ENCODE measurements around the gene ELL2. TPM values are rescaled to one million over a fixed set of nuclear protein-coding genes. Genes with fewer than 3 reads are reported as not detected.

Gene ELL2
- total and polyA plus RNA-seq, 2 of the 13 experiments (the other 11 are each of a cell fraction or from before 2014, with no cell fraction given) = 78.9 to 97.1 TPM

- TF ChIP-seq ZNF580 (CRISPR knock-in tag; IDR thresholded peaks at IDR 0.05; ENCODE audit: borderline replicate concordance, low read depth) = no peak; the same call in 1 of the 2 replicates
- no peak for TF ChIP-seq PLRG1 (conservative IDR thresholded peaks at IDR 0.05)
- TF ChIP-seq NR2F6 (IDR thresholded peaks at IDR 0.05) = peak; percentile 67; the same call in 1 of the 2 replicates
- peak; percentile 72 for TF ChIP-seq NR2F6 (CRISPR knock-in tag; IDR thresholded peaks at IDR 0.05)
- TF ChIP-seq BATF2 (CRISPR knock-in tag; IDR thresholded peaks at IDR 0.05) = no peak
- TF ChIP-seq DPF2 (CRISPR knock-in tag; IDR thresholded peaks at IDR 0.05; ENCODE audit: borderline replicate concordance, low read depth) = 0 out of 2 replicates have a peak, but pooled peaks have one; percentile 15
- no peak for TF ChIP-seq TEF (CRISPR knock-in tag; IDR thresholded peaks at IDR 0.05)
- TF ChIP-seq ZNF335 (CRISPR knock-in tag; IDR thresholded peaks at IDR 0.05) = no peak
- no peak for TF ChIP-seq KDM4B (CRISPR knock-in tag; IDR thresholded peaks at IDR 0.05)
- no peak for TF ChIP-seq EEA1 (CRISPR knock-in tag; IDR thresholded peaks at IDR 0.05; ENCODE audit: borderline replicate concordance)
Measured at GRCh38 chr5:95908799-95909198, 52.9 kb downstream of the ELL2 start (continued).

GRCh38 chr5:95907740-95908706 is 53.6 kb downstream of the ELL2 start:
- Histone ChIP-seq H3K9me3 (ENCODE audit: low read length) (no peaks in the 10 kb centered on the region), H3K4me2 (ENCODE audit: low read depth, low read length) (no peak overlapping the region), H3K27ac (ENCODE audit: extremely low read length, insufficient read depth, low read length) (peak overlapping the region; percentile 68), H3K79me2 (ENCODE audit: insufficient read depth, low read length) (peaks cover 88% of the 10 kb centered on the region), H3K4me3 (replicated peaks in 1 of 3; ENCODE audit: insufficient read depth in 1 of 3, low read depth in 2 of 3, low read length in 3 of 3) (no peak overlapping the region), H3K36me3 (replicated peaks in 1 of 2; ENCODE audit: control insufficient read depth in 1 of 2, insufficient read depth in 2 of 2, low read length in 2 of 2) (peaks cover 17 to 68% of the 10 kb centered on the region in 2 experiments), H2AFZ (ENCODE audit: low read length) (no peak overlapping the region), H3K9ac (ENCODE audit: insufficient read depth, low read depth, low read length) (peak overlapping the region; percentile 47), H3K27me3 (ENCODE audit: control insufficient read depth in 1 of 2, insufficient read depth in 2 of 2, low read length in 2 of 2) (no peaks in the 10 kb centered on the region), H4K20me1 (ENCODE audit: insufficient read depth, low read length) (peaks cover 29% of the 10 kb centered on the region), H3K4me1 (ENCODE audit: insufficient read depth, low read length) (peaks cover 66% of the 10 kb centered on the region)
- FAIRE-seq = no peak
- intact Hi-C loops (cut with micrococcal nuclease; ENCODE audit: unreplicated experiment) (loop anchor here (5.0 kb wide), 1 partner anchor 46 kb away; no protein-coding TSS in a partner anchor), in situ Hi-C loops (cut with HindIII; ENCODE audit: extremely low pct_ligation_motif_present, low pct_unique_long_range_greater_than_20kb) (no loop called here)
- BruUV-seq (replicated peaks) = no TSS peak
- no peak for DNase-seq (ENCODE audit: low spot score)
- CTCF ChIA-PET (ENCODE audit: low intra/inter-chr PET ratio, low total read pairs) = interaction anchor here (0.6 kb wide), 1 partner anchor 78 kb away, joined by 3 read pairs; no protein-coding TSS in a partner anchor
- POLR2A ChIA-PET = interaction anchor here (0.6 to 1.2 kb wide), 2 partner anchors 17 to 45 kb away, joined by 3 read pairs; no protein-coding TSS in a partner anchor
- ATAC-seq = peak; percentile 51
- 77% methylated on average over 5 of the region's 5 CpGs for WGBS (ENCODE audit: low lambda C conversion rate)
- no peak for TF ChIP-seq NR2F2 (IDR thresholded peaks at IDR 0.05; ENCODE audit: borderline replicate concordance, low read depth)
- 0 out of 2 replicates have a peak, but pooled peaks have one; percentile 39 for TF ChIP-seq CHD4 (IDR thresholded peaks at IDR 0.05; ENCODE audit: borderline replicate concordance, low read length)
- TF ChIP-seq E2F1 (CRISPR knock-in tag; IDR thresholded peaks at IDR 0.05) = no peak
- TF ChIP-seq ZNF616 (CRISPR knock-in tag; IDR thresholded peaks at IDR 0.05; ENCODE audit: low read depth) = no peak

All from HepG2 (cell line).